ENCODE data around the gene PAK6.

Gene PAK6

DNA sequence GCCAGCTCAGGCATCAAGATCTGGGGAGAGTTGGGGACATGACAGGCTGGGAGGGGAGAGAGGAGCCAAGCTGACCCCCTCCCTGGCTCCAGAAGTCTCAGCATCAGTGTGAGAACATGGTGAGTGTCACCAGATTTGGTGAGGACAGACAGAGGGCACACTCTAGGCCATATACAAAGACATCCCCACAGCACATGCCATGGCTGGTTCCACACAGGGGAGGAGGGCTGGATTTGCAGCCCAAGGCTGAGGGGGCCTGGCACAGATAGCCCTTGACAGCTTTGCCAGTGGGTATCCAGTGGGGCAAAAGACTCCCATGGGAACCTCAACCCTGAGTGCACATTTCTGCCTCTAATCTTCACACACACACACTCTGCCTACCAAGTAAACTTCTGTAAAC lies 54.1 kb downstream of the PAK6 start:
- no peak for DNase-seq (ENCODE audit: low spot score)

DNA sequence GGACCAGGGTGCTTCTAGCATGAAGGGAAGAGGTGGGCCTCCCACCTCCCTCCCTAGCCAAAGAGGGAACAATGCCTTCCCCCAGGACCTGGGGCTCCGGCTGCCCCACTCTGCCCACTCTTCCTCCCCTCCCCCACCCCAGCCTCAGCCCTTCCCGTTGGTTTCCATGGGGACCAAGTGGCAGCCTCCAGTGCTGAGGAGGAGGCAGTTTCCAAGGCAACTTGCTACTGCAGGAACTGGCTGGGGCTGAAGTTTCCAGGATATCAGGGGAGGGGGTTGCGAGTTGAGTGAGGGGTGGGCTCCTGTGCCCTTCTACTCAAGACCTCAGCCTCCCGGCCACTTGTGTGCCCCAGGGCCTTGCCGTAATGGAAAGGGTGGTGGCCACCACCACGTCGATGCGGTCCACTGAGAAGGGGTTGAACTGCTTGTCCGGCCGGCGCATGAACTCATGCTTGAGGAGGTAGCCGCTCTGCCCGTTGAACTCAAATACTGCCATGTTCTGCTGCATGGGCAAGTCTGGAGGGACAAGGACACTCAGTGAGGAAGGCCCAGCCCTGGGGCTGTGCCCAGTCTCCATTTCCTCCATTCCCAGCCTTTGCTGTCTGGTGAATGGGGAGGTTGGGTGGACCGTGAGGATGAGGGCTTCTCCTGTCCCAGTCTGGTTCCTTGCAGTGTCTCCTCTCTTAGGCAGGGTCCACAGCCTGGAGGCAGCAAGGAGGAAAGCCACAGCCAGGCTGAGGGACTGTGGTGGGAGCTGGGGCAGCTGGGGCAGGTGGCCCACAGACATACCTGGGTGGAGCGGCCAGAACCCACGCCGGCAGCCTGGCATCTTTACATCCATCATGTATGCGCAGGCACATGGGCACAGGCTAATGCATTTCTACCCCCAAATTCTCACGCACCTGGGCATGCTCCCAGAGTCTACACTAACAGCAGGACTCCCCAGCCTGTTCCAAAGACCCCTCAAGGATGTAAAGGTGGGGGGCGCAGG lies 55.3 kb downstream of the PAK6 start:
- no peak for DNase-seq (ENCODE audit: low spot score)

DNA sequence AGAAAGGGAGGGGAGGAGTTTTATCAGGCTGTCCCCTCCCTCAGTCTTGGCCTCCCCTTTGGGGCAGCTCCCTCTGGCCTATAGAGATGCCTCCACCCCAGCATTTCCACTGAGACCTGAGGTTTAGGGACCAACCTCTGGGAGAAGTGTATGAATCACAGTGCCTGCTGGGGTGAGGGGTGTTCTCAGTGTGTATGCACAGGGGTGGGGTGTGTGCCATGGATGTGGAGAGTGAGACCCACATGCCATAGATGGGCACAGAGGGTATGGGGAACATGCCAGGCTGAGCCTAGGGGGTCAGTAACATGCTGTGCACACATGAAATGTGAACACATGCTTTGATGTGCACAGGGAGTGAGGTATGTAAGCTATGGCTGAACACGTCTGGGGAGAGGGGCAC lies 56.4 kb downstream of the PAK6 start:
- no peak for DNase-seq (ENCODE audit: low spot score)

DNA sequence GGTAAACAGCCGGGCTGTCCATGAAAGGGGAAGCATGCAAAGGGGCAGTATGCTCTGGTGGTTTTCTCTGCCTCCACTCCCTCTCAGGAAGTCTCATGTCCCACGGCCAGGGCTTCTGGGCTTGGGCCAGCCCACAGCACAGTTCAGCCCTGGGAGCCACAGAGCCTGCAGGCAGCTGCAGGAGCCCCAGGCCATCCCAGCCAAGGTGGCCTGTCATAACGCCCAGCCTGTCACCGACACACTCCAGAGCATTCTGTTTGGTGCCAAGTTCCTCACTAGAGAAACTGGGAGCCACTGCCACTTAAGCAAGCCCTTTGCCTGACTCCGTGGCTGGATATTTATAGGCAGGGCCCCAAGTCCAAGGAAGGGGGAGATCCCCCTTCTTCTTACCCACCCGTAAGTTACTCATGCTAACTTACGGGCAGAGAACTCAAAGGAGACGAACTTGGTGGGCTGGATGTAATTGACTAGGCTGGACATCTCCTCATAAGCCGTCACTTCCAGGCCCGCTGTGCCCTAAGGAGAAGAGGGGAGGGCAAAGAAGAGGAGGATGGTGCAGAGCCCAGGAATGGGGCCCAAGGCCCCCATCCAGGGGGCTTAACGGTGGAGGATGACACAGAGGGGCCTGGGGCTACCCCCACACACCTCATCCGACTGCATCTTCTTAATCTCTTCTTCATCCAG lies 57.2 kb downstream of the PAK6 start:
- DNase-seq (ENCODE audit: low spot score) = no peak

DNA sequence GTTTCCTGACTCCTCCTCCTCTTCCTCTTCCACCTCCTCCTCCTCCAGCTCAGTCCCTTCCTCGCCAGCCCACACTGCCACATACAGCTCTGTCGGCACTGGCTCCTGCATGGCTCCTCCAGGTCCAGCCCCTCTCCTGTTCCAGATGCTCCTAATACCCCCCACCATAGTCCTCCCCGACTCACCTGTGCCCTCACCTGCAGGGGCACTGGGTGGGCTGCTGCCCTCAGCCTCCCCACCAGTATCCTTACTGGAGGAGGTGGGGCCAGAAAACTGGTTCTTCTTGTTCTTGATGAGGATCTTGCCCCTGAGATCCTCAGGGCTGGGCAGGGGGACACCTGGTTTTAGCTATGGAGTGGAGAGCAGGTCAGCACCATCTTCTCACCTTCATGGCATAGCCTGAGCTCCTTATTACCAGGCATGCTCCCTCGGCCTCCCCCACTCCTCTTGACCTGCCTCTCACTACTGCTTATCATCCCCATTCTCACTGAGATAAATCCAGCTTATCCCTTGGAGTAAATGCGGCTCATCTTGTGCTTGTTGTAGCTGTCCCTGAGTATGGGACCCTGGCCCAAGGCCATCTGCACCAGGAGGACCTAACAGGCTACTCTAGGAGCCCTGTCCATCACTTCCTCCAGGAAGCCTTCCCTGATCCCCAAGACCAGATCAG lies 57.8 kb downstream of the PAK6 start:
- DNase-seq (ENCODE audit: low spot score) = no peak

DNA sequence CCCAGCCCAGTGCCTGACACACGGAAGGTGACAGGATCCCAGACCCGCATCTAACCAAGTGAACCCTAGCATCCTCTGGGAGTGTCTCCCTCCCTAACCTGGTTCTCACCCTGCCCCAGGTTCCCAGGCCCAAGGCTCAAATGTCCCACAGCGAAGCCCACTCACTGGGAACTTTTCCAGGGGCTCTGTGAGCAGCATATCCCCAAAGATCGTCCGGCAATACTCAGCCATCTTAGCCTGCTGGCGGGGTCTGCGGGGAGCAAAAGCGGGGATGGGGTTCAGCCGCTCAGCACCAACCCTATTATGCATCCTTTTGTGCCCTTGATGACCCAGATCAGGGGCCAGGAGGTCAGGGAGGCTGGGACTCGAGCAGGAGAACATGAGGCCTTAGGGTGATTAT lies 58.5 kb downstream of the PAK6 start:
- no peak for DNase-seq (ENCODE audit: low spot score)

DNA sequence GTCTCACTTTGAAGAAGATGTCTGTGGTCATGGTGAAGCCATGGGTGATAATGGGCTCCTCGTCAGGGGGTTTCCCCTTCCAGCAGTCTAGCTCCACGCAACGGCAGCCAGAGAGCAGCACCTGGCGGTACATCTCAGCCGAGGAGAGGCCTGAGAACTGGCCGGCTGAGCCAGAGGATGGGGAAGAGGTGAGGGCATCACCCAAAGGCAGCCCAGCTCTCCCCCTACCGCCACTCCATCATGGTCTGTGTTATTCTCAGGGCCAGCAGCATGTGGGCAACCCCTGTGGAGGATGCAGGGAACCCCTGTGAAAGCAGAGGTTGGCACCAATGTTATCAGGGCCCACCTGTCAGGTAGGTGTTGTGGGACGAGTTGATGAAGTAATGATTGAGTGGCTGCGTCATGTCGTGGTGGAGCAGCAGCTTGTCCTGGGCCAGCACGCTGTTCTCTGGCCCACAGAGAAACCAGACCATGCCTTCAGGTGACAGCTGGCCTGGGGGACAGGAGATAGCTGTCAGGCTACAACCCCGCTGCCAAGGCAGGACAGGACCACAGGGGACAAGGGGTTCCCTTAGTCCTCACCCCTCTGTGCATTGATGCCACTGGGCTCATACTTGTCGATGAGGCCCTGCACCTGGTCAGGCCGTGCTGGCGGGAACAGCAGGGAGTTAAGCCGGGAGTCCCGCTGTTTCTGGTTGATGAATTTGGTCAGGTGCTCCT lies 59.5 kb downstream of the PAK6 start:
- DNase-seq (ENCODE audit: low spot score) = no peak

DNA sequence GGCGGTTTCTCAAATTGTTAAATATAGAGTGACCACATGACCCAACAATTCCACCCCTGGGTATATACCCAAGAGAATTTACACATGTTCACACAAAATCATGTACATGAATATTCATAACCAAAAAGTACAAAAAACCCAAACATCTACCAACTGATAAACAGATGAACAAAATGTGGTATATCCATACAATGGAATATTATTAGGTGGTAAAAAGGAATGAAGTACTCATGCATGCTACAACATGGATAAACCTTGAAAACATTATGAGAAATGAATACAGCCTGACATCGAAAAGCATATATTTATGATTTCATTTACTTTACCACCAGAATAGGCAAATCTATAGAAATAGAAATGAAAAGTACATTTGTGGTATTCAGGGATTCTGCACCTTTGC lies 61.5 kb downstream of the PAK6 start:
- no peak for DNase-seq (ENCODE audit: low spot score)

DNA sequence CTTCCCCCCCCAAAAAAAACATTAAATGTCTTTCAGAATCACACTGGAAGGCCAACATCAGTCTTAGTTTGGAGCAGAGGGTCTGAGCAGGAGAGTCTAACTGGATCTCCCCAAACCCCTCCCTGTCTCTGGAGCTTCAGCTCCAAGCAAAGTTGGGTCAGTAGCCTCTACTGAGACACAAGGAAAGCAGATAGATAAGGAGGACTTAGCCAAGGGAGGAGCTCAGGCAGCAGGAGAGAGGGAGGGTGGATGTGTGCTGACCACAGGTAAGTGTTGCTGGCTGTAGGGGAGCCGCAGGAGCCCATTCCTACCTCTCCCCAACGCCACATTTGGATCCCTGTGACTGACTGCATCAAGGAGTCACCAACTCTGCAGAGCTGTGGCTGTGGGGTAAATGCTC lies 61.9 kb downstream of the PAK6 start:
- no peak for DNase-seq (ENCODE audit: low spot score)

DNA sequence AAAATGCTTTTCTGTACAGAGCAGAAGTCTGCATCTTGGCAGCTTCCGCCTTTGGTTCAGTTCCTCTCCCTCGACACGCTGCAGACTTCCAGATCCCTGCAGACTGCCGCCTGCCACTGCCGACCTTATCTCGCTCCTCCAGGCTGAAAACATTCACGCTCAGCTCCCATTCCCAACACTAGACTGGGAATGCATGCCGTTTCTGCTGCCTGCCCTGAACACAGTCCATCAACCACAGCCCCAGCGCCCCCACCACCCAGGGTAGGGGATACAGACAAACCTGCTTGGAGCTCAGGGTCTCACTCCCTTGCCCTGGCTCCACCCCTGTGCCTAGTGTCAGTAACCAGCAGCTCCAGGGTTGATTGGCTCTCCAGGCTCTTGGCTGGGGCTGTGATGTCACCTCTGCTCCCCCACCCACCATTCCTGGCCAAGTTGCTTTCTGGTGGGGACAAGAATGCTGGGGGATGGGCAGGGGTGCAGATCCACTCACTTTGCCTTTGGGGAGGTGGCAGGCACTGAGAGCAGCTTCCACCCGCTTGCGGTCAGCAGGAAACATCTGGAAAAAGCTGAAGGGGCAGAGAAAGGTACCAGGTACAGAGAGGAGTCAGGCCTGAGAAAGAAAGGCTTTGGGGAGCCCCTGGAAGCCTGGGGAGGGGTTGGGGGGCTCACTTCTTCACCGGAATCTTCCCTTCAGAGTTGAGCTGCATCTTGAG lies 62.8 kb downstream of the PAK6 start:
- no peak for DNase-seq (ENCODE audit: low spot score)

DNA sequence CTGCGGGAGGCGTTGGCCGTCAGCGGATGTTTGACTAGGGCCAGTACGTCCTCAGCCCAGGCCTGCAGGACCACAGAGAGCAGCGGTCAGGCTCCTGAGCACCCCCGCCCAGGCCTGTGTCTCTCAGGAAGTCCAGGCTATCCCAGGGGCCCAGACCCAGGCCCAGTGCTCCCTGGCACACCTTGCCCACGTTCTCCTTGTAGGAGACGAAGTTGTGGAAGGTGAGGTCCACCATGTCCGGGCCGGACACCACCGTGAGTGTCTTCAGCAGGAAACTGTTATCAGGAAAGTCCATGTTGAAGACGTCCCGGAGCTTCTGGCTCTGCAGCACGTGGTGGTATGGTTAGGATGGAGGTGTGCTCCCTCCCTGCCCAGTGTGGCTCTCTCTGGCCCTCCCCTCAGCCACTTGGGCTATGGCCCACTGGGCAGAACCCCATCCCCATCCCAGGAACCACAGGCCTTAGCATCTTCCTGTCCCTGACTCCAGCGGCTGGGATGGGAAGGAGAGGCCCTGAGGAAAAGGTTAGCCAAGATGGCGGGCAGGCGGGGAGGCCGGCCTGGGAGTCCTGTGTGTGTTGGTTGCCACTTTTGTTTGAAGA lies 63.5 kb downstream of the PAK6 start:
- no peak for DNase-seq (ENCODE audit: low spot score)

DNA sequence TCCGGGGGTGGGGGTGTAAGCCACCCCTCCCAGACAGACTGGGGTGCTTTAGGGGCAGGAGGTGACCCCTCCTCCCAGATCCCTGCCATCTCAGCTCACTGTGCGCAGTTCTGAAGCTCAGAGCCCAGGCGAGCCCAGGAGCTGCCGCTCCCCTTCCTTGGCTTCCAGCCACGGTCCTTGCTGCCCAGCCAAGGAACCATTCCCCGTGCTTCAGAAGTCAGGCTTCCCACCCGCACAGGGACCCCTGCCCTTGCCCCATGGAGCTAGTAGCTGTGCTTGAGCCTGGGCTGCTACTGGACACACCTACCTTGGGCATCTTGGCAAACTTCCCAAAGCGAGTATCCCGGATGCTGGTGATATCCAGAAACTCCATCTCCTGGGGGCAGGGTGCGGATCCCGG lies 64.1 kb downstream of the PAK6 start:
- no peak for DNase-seq (ENCODE audit: low spot score)

DNA sequence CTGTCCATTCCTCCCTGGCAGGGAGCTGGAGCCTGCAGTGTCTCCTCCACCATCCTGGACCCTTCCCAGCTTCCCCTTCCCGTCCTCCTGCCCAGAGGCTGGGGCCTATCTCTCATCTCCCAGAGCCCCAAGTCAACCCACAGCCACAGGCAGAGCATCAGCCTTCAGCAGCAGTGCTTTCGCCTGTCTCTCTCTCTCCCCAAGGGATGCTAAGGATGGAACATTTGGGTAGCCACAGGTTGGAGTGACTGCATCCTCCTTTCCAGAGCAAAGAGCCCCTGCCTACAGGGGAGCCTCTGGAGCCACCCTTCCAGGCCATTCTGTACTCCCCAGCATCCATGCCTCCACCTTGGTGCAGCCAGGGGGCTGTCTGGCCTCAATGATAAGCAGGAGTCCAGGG lies 64.7 kb downstream of the PAK6 start:
- DNase-seq (ENCODE audit: low spot score) = no peak

DNA sequence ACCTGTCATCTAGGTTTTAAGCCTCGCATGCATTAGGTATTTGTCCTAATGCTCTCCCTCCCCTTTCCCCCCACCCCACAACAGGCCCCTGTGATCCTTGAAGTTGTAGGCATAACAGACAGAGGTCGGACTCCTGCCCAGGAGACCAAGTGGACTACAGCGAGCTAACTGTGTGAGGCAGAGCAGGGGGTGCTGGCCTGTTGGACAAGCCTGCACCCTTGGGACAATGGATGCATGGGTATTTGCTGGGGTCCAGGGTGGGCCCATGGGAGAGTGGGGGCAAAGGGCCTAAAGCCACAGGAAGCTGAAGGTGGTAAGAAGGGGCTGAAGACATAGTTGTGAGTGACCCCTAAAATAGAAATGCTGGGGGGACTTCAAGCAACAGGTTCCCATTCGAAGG lies 66.4 kb downstream of the PAK6 start:
- no peak for DNase-seq (ENCODE audit: low spot score)

DNA sequence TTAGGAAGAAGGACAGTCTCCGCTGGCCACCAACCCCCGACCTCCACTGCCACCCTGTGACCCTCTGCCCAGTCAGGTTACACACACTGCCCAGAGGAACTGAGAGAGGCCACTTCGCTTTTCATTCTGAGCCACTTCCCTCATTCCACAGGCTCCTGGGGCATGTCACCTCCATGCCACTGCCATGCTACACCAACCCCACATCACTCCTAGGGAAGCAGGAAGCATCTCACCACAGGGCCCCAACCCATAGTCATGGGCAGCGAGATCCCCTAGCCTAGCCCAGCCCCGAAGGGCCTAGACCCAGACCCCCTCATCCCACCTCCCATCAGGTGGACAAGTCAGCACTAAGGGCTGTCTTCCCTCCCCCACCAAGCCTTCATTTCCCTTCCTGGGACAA lies 67.5 kb downstream of the PAK6 start:
- no peak for DNase-seq (ENCODE audit: low spot score)

DNA sequence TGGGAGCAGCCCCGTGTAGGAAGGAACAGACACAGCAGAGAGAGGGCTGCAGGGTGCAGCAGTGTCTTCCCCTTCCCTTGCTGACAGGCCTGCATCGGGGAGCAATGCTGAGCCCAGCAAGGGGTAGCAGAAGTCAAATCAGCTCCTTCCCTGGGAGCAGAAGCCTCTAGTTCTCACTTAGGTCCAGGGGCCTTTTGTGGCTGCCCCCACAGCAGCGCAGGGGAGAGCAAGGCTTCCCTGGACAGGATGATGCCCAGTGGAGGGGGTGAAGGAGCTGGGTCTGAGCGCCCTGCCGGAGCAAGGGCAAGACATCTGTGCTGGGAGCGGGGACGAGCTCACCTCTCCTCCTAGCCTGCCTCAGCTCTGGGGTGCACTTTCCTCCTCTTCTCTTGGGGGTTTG lies 68.0 kb downstream of the PAK6 start:
- no peak for DNase-seq (ENCODE audit: low spot score)

DNA sequence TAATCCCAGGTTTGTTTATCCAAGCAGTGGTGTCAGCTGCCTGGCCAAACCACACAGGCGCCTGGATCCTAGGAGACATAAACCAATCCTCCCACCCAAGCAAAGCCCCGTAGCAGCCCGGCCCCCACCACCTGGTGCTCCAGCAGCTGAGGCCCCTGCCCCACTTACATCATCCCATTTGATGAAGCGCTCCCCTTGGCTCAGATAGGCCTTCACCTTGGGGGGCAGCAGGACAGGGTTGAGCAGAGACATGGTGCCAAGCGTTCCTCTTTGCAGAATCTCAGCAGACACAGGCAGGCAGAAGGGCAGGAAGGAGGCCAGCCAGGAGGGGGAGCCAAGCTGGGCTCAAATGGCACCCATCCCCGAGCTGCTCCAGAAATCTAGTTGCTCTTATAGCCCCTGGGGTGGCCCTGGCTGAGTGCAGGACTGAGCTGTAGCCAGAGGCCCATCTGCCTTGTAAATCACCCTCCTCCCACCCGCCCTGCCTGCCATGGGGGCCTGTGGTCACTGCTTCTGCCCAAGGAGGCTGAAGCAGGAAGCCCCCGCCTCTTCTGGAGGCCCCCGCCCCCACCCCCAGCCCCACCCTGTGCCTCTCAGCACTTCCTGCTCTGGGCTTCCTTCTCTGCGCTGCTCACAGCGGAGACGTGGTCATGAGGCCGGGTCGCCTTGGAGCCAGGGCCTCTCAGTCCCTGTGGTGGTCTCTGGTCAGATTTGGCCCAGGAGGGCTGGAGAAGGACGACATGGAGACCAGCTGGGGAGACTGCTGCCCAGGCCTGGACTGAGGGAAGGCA lies 68.8 kb downstream of the PAK6 start, which contains the start of gene PLCB2:
Gene PLCB2 (minus strand): TSS at position 515 of the 791 bp plus-strand sequence. CDS start 263 bp downstream, at position 252.
- DNase-seq (ENCODE audit: low spot score) = peak; percentile 48

DNA sequence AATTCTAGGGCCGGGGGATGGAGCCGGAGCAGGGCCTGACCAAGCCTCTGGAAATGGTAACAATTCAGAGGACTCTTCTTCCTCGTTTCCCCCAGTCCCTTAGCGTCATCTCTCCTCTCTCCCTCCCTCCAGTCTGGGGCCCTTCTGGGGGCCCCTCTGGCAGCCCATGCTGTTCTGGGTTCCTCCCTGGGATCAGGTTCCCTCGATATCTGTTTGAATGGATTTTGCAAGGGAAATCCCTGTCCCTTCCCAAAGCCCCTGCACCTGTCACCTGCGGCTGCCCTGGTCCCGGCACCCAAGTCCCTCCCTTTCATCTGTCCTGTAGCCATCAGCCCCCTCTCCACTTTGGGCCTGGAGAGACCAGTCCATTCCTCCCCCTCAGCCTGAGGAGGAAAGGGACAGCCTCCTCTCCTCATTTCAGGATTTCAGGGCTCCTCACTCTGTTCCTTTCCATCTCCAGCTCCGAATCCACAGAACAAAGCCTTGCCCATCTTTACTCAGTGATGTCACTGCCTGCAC lies 70.5 kb downstream of the PAK6 start:
- no peak for DNase-seq (ENCODE audit: low spot score)

DNA sequence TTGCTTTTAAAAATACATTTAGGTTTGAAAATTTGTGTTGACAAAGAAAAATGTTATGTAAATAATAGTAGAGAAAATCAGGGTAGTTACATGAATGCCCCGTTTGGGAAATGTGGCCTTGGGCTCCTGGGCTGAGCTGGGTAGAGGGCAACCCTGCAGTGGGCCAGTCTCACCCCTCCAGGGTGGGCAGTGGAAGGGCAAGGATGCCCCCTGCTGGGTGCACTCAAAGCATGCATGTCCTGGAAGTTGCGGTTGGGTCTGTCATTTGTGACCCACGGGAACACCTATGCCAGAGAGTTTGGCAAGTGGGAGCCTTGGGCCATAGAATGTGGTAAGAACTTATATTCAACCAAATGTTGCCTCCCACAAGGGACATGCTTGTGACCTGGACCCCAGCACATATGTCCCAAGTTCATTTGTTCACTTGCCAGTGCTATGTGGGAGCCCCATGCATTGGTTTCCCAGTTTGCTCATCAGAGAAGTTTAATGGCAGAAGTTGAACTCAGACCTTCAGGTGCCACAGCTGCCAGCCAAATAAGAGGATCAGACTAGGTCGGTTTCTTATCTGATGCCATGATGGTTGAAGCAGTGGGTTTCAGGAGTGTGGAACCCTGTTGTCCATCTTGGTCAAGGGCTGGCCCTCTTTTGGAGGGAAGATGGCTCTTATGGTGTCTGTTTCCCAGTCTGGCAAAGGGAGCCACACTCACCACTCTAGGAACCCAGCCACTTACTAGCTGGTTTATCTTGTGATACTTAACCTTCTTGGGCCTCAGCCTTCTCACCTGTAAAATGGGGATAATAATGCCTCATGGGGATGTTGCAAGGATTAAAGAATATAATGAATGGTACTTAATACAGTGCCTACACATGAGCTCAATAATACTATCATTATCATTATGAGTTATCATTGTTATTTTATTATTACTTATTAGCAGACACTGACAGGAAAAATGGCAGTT lies 71.4 kb downstream of the PAK6 start:
- DNase-seq (ENCODE audit: low spot score) = peak; percentile 58
